B cell (primary cell): ENCODE measurements around the gene BACH2. TPM values are rescaled to one million over a fixed set of nuclear protein-coding genes. Genes with fewer than 3 reads are reported as not detected.
A peak's percentile ranks its signal among the peaks of the same experiment; 100 is the strongest.

Experiments
- ATAC-seq: fragments of 200-7000 bp; cut with Tn5 transposase; one replicate; pipeline ENCODE4 v1.10.0; 2021; ENCODE audit warnings: low read depth, mild to moderate bottlenecking, moderate number of reproducible peaks, moderate library complexity
- CTCF ChIA-PET: fragments of 350-600 bp; sonication (Branson Sonifier 250); formaldehyde crosslinking; loops from one replicate; lab custom pipeline; 2021; ENCODE audit warnings: antibody characterized with exemption, inconsistent platforms; lab: Charles Lee
- POLR2A ChIA-PET: fragments of 350-600 bp; sonication (Branson Sonifier 250); formaldehyde crosslinking; loops from one replicate; lab custom pipeline; 2021; ENCODE audit warnings: antibody characterized with exemption; lab: Charles Lee
- DNase-seq: peaks from one replicate; pipeline ENCODE4 v3.0.0; 2013
- H2AFZ ChIP-seq: 2 replicates; pipeline ENCODE4 v1.6.1; 2012; ENCODE audit warnings: mild to moderate bottlenecking, low read depth, low read length; ENCODE audit not compliant: insufficient read depth, poor library complexity, severe bottlenecking
- H3K27ac ChIP-seq, 2 donors: 1 replicate in 1 of 2; 2 replicates in 1 of 2; pipeline ENCODE4 v1.5.1; 2012 to 2013; ENCODE audit warnings: low read length in 2 of 2, mild to moderate bottlenecking in 2 of 2, moderate library complexity in 1 of 2
- H3K27me3 ChIP-seq, 4 experiments: fragments of 200-600 bp in 1 of 4; sonication (generic) in 1 of 4; replicated peaks in 1 of 4; 1 replicate in 2 of 4; 2 replicates in 2 of 4; pipeline versions ENCODE4 v1.6.1 to v1.7.0; 2013 to 2016; ENCODE audit warnings: low read length in 3 of 4, mild to moderate bottlenecking in 2 of 4, mixed read lengths in 1 of 4, moderate library complexity in 1 of 4; ENCODE audit not compliant: insufficient read depth in 4 of 4, control insufficient read depth in 3 of 4; ENCODE audit errors: control extremely low read depth in 1 of 4
- H3K36me3 ChIP-seq, 2 experiments: replicated peaks in 1 of 2; 1 replicate in 1 of 2; 2 replicates in 1 of 2; pipeline versions ENCODE4 v1.6.1 to v1.7.1; 2013; ENCODE audit warnings: low read length in 1 of 2; ENCODE audit not compliant: insufficient read depth in 2 of 2, control insufficient read depth in 1 of 2; ENCODE audit errors: control extremely low read depth in 1 of 2, extremely low read depth in 1 of 2
- H3K4me1 ChIP-seq, 2 donors: fragments of 200-600 bp in 1 of 2; sonication (generic) in 1 of 2; 1 replicate in 1 of 2; 2 replicates in 1 of 2; pipeline versions ENCODE4 v1.5.1 to v1.6.1; 2013 to 2017; ENCODE audit warnings: low read length in 2 of 2; ENCODE audit not compliant: control insufficient read depth in 2 of 2, insufficient read depth in 2 of 2
- H3K4me2 ChIP-seq: replicated peaks from 2 replicates; pipeline ENCODE3; 2012; ENCODE audit warnings: mild to moderate bottlenecking, low read depth, low read length; ENCODE audit not compliant: poor library complexity, severe bottlenecking
- H3K4me3 ChIP-seq, 5 experiments: fragments of 200-600 bp in 1 of 5; sonication (generic) in 1 of 5; 1 replicate in 3 of 5; 2 replicates in 2 of 5; pipeline versions ENCODE4 v1.5.1 to v1.7.0; 2011 to 2016; ENCODE audit warnings: low read length in 4 of 5, mild to moderate bottlenecking in 4 of 5, low read depth in 2 of 5, control low read depth in 1 of 5, moderate library complexity in 1 of 5; ENCODE audit not compliant: insufficient read depth in 1 of 5; ENCODE audit errors: control extremely low read depth in 1 of 5, extremely low read depth in 1 of 5
- H3K79me2 ChIP-seq: fragments of 200-600 bp; sonication (generic); one replicate; pipeline ENCODE4 v1.6.0; 2016; ENCODE audit warnings: low read length; ENCODE audit not compliant: control insufficient read depth, insufficient read depth
- H3K9ac ChIP-seq: fragments of 200-600 bp; sonication (generic); 2 replicates; pipeline ENCODE4 v1.6.1; 2017; ENCODE audit warnings: mild to moderate bottlenecking, low read length, moderate library complexity
- H3K9me3 ChIP-seq, 3 donors: one replicate each; pipeline versions ENCODE4 v1.6.1 to v1.7.1; 2013; ENCODE audit warnings: low read length in 2 of 3; ENCODE audit not compliant: control insufficient read depth in 2 of 3, insufficient read depth in 1 of 3; ENCODE audit errors: control extremely low read depth in 1 of 3
- H4K20me1 ChIP-seq: 2 replicates; pipeline ENCODE4 v1.6.0; 2012; ENCODE audit warnings: mild to moderate bottlenecking, low read length; ENCODE audit not compliant: insufficient read depth, control insufficient read depth, poor library complexity, severe bottlenecking
- H3K27ac Mint-ChIP-seq: one replicate; pipeline ENCODE4 v1.8.0; 2021; ENCODE audit warnings: mixed read lengths
- H3K27me3 Mint-ChIP-seq: one replicate; pipeline ENCODE4 v1.8.0; 2021; ENCODE audit warnings: mixed read lengths
- H3K4me1 Mint-ChIP-seq: one replicate; pipeline ENCODE4 v1.8.0; 2021; ENCODE audit warnings: mixed read lengths
- H3K4me3 Mint-ChIP-seq: one replicate; pipeline ENCODE4 v1.8.0; 2021; ENCODE audit warnings: mixed read lengths
- H3K9me3 Mint-ChIP-seq: one replicate; pipeline ENCODE4 v1.8.0; 2022; ENCODE audit warnings: mixed read lengths; ENCODE audit not compliant: insufficient read depth
- EZH2 ChIP-seq: IDR thresholded peaks from 2 replicates; pipeline ENCODE4 v1.6.1; 2012; ENCODE audit warnings: borderline replicate concordance, low read depth, mild to moderate bottlenecking, moderate library complexity, low read length; ENCODE audit not compliant: insufficient read depth, poor library complexity, severe bottlenecking
- WGBS: methylation state at CpG from one replicate; pipeline ENCODE4 v1.1.5; 2013; ENCODE audit warnings: missing lambda C conversion rate; ENCODE audit not compliant: insufficient coverage; 5-methylcytosine and 5-hydroxymethylcytosine counted together
- intact Hi-C: fragments of 100-400 bp; cut with micrococcal nuclease; formaldehyde crosslinking; loops from one replicate; pipeline ENCODE4 v1.10.0; 2022
- polyA plus RNA-seq: library from polyadenylated mRNA; depleted of rRNA; stranded (reverse); fragments of >200 nt; gene quantifications from 2 replicates; pipeline ENCODE4 v1.2.3, GENCODE V29; 2012
- total RNA-seq, 2 donors: library from RNA; stranded (reverse); fragments of 120-200 nt in 1 of 2; gene quantifications; 1 replicate in 1 of 2; 2 replicates in 1 of 2; pipeline versions ENCODE4 v1.2.3 to v1.2.4, GENCODE V29; 2013 to 2022
- TF ChIP-seq, protein P1 (sequence below): fragments of 200-600 bp; IDR thresholded peaks from one replicate; pipeline ENCODE4 v1.8.0; 2022; ENCODE audit warnings: antibody characterized with exemption, mild to moderate bottlenecking

The BACH2 gene
- total and polyA plus RNA-seq, 2 donors (not counting 1 experiment from before 2014, with no cell fraction given) = 41.1 to 235 TPM

DNA sequence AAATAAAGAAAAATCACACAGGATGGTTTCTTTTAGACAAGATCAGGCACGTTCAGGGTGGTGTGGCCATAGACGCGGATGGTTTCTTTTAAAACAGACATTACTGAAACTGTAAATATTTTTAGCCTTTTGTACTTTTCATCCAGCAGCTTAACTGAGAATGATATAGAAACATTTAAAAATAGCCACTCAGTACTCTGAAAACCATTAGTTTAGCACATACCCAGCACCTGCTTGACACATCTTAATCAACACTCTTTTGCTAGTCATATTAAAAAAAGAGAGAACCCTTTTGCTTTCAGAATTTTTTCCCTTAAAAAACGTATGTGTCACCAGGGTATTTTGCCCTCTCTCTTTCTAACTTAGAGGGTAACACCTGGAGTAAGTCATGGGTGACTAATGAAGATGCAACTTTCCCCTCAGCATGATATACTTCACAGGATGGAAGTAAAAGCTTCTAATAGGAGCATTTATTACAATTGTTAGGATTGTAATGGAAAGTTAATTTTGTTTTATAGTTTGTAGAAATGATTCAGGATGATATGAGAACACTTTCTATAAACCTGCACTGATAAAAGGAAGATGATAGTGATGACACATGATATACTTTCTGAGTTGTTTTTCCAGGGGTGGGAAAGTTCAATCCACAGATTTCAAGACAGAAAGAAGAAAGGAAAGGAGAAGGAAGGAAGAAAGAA lies 45.2 kb downstream of the BACH2 start:
- intact Hi-C loops = loop anchor here (2.0 to 5.0 kb wide), 2 partner anchors 23 to 36 kb away; no protein-coding TSS in a partner anchor
- H3K4me3 ChIP-seq = no peak overlapping the region
- no peak overlapping the region for H2AFZ ChIP-seq
- no peak overlapping the region for H3K9ac ChIP-seq
- peaks cover 91% of the 10 kb centered on the region for H3K79me2 ChIP-seq
- peak overlapping the region; percentile 12 for H3K4me2 ChIP-seq
- no CpG with 5 or more reads among the region's 4 CpGs for WGBS
- H3K9me3 Mint-ChIP-seq = no peaks in the 10 kb centered on the region
- ChIA-PET POLR2A (interaction anchor here (1.2 kb wide), 1 partner anchor 124 kb away, joined by 3 read pairs; no protein-coding TSS in a partner anchor), CTCF (interaction anchor here (1.0 to 1.2 kb wide), 2 partner anchors 36 to 309 kb away, joined by 3 read pairs; no protein-coding TSS in a partner anchor)
- TF ChIP-seq, protein P1, sequence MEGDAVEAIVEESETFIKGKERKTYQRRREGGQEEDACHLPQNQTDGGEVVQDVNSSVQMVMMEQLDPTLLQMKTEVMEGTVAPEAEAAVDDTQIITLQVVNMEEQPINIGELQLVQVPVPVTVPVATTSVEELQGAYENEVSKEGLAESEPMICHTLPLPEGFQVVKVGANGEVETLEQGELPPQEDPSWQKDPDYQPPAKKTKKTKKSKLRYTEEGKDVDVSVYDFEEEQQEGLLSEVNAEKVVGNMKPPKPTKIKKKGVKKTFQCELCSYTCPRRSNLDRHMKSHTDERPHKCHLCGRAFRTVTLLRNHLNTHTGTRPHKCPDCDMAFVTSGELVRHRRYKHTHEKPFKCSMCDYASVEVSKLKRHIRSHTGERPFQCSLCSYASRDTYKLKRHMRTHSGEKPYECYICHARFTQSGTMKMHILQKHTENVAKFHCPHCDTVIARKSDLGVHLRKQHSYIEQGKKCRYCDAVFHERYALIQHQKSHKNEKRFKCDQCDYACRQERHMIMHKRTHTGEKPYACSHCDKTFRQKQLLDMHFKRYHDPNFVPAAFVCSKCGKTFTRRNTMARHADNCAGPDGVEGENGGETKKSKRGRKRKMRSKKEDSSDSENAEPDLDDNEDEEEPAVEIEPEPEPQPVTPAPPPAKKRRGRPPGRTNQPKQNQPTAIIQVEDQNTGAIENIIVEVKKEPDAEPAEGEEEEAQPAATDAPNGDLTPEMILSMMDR = no peak
- no peak for TF ChIP-seq EZH2
- no peaks in the 10 kb centered on the region for H3K9me3 ChIP-seq
- H3K4me1 ChIP-seq = peaks cover 33 to 47% of the 10 kb centered on the region in 2 donors
- H3K27ac ChIP-seq = peak overlapping the region; percentile 25 to 80
- H3K4me1 Mint-ChIP-seq = peaks cover 63% of the 10 kb centered on the region
- H3K27me3 ChIP-seq = no peaks in the 10 kb centered on the region
- H4K20me1 ChIP-seq = peaks cover 76% of the 10 kb centered on the region
- H3K27me3 Mint-ChIP-seq = no peaks in the 10 kb centered on the region
- peak overlapping the region; percentile 22 for H3K27ac Mint-ChIP-seq
- peak; percentile 66 for DNase-seq
- H3K4me3 Mint-ChIP-seq = peak overlapping the region; percentile 3
- peak; percentile 47 for ATAC-seq
- peaks cover 9 to 56% of the 10 kb centered on the region in 2 experiments for H3K36me3 ChIP-seq

DNA sequence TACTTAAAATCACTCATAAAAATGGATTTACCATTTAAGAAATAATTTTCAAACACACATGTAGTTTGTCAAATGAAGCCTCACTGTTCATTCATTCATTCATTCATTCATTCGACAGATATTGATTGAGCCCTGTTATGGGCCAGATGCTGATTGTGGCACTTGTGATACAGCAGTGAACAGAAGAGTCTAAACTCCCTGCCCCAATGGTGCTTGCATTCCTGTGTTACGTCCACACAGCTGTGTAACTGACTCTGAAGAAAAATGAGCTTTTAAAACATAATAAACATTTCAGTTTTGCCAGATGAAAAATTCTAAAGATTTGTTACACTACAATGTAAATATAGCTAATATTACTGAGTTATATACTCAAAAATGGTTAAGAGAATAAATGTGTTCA lies 46.2 kb downstream of the BACH2 start:
- CTCF ChIA-PET = no interaction called here
- TF ChIP-seq EZH2 = no peak
- TF ChIP-seq, protein P1 = no peak
- peaks cover 73% of the 10 kb centered on the region for H4K20me1 ChIP-seq
- no peak overlapping the region for H3K4me3 ChIP-seq
- H3K36me3 ChIP-seq = peaks cover 13 to 55% of the 10 kb centered on the region in 2 experiments
- H3K4me3 Mint-ChIP-seq = no peak overlapping the region
- no peak overlapping the region for H2AFZ ChIP-seq
- H3K4me1 ChIP-seq = peaks cover 24 to 41% of the 10 kb centered on the region in 2 donors
- no peak overlapping the region for H3K4me2 ChIP-seq
- no peak overlapping the region for H3K27ac Mint-ChIP-seq
- H3K27me3 ChIP-seq = no peaks in the 10 kb centered on the region
- WGBS = no CpG with 5 or more reads among the region's 2 CpGs
- intact Hi-C loops = loop anchor here (2.0 to 5.0 kb wide), 2 partner anchors 24 to 37 kb away; no protein-coding TSS in a partner anchor
- H3K9ac ChIP-seq = no peak overlapping the region
- H3K4me1 Mint-ChIP-seq = peaks cover 54% of the 10 kb centered on the region
- ATAC-seq = no peak
- peaks cover 91% of the 10 kb centered on the region for H3K79me2 ChIP-seq
- H3K9me3 ChIP-seq = no peaks in the 10 kb centered on the region
- no peaks in the 10 kb centered on the region for H3K9me3 Mint-ChIP-seq
- DNase-seq = no peak
- peak overlapping the region in 1 of 2 donors; percentile 80 for H3K27ac ChIP-seq
- H3K27me3 Mint-ChIP-seq = no peaks in the 10 kb centered on the region
- POLR2A ChIA-PET = no interaction called here
